ENCODE data around the gene LARGE1. TPM values are rescaled to one million over a fixed set of nuclear protein-coding genes. Genes with fewer than 3 reads are reported as not detected.

The LARGE1 gene
- total and polyA plus RNA-seq, 2 of the 8 experiments (the other 6 are each of a cell fraction or from before 2014, with no cell fraction given), result 43.7 to 83.0 TPM

DNA sequence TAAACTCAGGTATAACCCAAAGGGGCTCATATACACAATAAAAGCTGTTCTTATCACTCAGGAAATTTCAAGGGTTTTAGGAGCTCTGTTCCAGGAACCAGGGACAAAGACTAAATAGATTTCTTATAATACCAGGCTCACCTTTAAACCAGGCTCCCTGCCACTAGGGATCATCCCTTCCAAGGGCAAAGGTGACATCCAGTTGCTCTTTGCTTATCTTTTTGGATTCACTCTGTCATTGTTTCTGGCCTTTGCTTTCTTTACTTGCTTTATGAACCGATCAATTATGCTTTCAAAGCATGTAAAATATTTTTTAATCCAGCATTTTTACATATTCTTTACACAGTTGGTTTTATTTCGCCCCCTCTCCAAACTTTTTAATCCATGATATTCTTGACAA lies 540.4 kb downstream of the LARGE1 start:
- Histone ChIP-seq H2BK15ac (ENCODE audit: low read length) (no peak overlapping the region), H4K20me1 (replicated peaks in 1 of 2; ENCODE audit: control insufficient read depth in 1 of 2, insufficient read depth in 2 of 2, low read length in 2 of 2) (no peaks in the 10 kb centered on the region), H3K9ac (replicated peaks in 1 of 4; ENCODE audit: extremely low read depth in 1 of 4, low read depth in 3 of 4, low read length in 3 of 4) (no peak overlapping the region), H3K18ac (ENCODE audit: extremely low read depth, low read length) (no peak overlapping the region), H3K23ac (ENCODE audit: insufficient read length) (no peak overlapping the region), H2BK5ac (ENCODE audit: low read depth, low read length) (no peak overlapping the region), H2BK12ac (ENCODE audit: low read depth, low read length) (no peak overlapping the region), H3K27ac (ENCODE audit: low read depth, low read length) (no peak overlapping the region), H4K8ac (ENCODE audit: extremely low read depth, insufficient read depth, low read length) (no peak overlapping the region), H2AFZ (ENCODE audit: low read length) (no peak overlapping the region), H3K23me2 (ENCODE audit: low read depth, low read length) (no peaks in the 10 kb centered on the region), H3K56ac (replicated peaks; ENCODE audit: insufficient read length, low read depth, low read length) (no peak overlapping the region), H2BK20ac (ENCODE audit: low read length) (no peak overlapping the region), H3K27me3 (replicated peaks in 1 of 4; ENCODE audit: control insufficient read depth in 3 of 4, extremely low read depth in 1 of 4, insufficient read depth in 3 of 4, low read length in 3 of 4) (peaks cover 0 to 1% (median 0%) of the 10 kb centered on the region in 4 experiments; a peak in 1 of 7 replicates), H3K14ac (ENCODE audit: insufficient read length) (no peak overlapping the region), H3K9me3 (ENCODE audit: insufficient read depth in 2 of 2, low read depth in 1 of 2, low read length in 1 of 2) (peaks cover 0 to 5% of the 10 kb centered on the region in 2 experiments; a peak in 2 of 4 replicates), H3K4me1 (replicated peaks in 1 of 4; ENCODE audit: control insufficient read depth in 3 of 4, insufficient read depth in 4 of 4, low read length in 3 of 4) (no peaks in the 10 kb centered on the region), H3K4me3 (ENCODE audit: extremely low read depth in 1 of 4, insufficient read depth in 2 of 4, low read depth in 3 of 4, low read length in 4 of 4) (no peak overlapping the region), H3K36me3 (ENCODE audit: control insufficient read depth in 2 of 4, insufficient read depth in 4 of 4, low read length in 3 of 4) (peaks cover 2 to 40% (median 7%) of the 10 kb centered on the region in 4 experiments; a peak in 6 of 8 replicates), H3K79me2 (ENCODE audit: control insufficient read depth in 1 of 2, insufficient read depth in 2 of 2, low read length in 2 of 2) (no peaks in the 10 kb centered on the region), H3K4ac (replicated peaks; ENCODE audit: insufficient read length, low read depth, low read length) (no peak overlapping the region), H3K79me1 (ENCODE audit: low read depth, low read length) (no peaks in the 10 kb centered on the region), H3K4me2 (ENCODE audit: insufficient read depth in 1 of 2, low read depth in 2 of 2, low read length in 2 of 2) (no peak overlapping the region), H2AK5ac (ENCODE audit: low read depth, low read length) (no peak overlapping the region), H4K5ac (ENCODE audit: insufficient read length, low read depth, low read length) (no peak overlapping the region), H2BK120ac (replicated peaks; ENCODE audit: low read depth, low read length) (no peak overlapping the region), H4K91ac (replicated peaks; ENCODE audit: insufficient read length, low read length) (no peak overlapping the region)
- TF ChIP-seq BCL11A (IDR thresholded peaks at IDR 0.05; ENCODE audit: low read depth in 2 of 2, low read length in 2 of 2) (no peak), MAFK (IDR thresholded peaks at IDR 0.05; ENCODE audit: low read depth, low read length) (no peak), TCF12 (IDR thresholded peaks at IDR 0.05; ENCODE audit: low read depth, low read length) (no peak), POLR2A (IDR thresholded peaks at IDR 0.05; ENCODE audit: control extremely low read depth in 1 of 2, low read depth in 2 of 2, low read length in 2 of 2) (no peak), CTBP2 (IDR thresholded peaks at IDR 0.05; ENCODE audit: borderline replicate concordance, insufficient read depth, insufficient read length, low read length) (no peak), POLR2AphosphoS5 (IDR thresholded peaks at IDR 0.05; ENCODE audit: low read depth, low read length) (no peak), BRCA1 (IDR thresholded peaks at IDR 0.05; ENCODE audit: low read depth, low read length) (no peak), SAP30 (IDR thresholded peaks at IDR 0.05; ENCODE audit: insufficient read depth, insufficient replicate concordance, low read length) (no peak)
- TF ChIP-seq, protein P1, sequence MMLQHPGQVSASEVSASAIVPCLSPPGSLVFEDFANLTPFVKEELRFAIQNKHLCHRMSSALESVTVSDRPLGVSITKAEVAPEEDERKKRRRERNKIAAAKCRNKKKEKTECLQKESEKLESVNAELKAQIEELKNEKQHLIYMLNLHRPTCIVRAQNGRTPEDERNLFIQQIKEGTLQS (IDR thresholded peaks at IDR 0.05; ENCODE audit: insufficient read depth, low read depth, low read length), result no peak
- DNase-seq (ENCODE audit: low read depth in 1 of 2, low spot score in 2 of 2), result no peak
- FAIRE-seq, result no peak
- WGBS, 2 experiments (ENCODE audit: extremely low coverage in 1 of 2, insufficient coverage in 1 of 2, insufficient read length in 1 of 2, insufficient replicate concordance in 2 of 2, low coverage in 1 of 2, low lambda C conversion rate in 2 of 2, missing lambda C conversion rate in 1 of 2), result 98% methylated on average over 2 of the region's 2 CpGs; no CpG with 5 or more reads in 1 of the 2 experiments
- ChIA-PET POLR2A (ENCODE audit: partially characterized antibody) (no interaction called here), CTCF (ENCODE audit: partially characterized antibody) (interaction anchor here (2.0 kb wide), 1 partner anchor 20 kb away, joined by 5 read pairs; no protein-coding TSS in a partner anchor)
